SK-N-MC (cell line): ENCODE data around the gene GALNT7.

Experiments
- EZH2 ChIP-seq: fragments of 200-600 bp; sonication (generic); IDR thresholded peaks from one replicate; pipeline ENCODE4 v1.6.1; 2017; ENCODE audit warnings: antibody characterized with exemption
- POLR2AphosphoS5 ChIP-seq: IDR thresholded peaks from 2 replicates; pipeline ENCODE4 v1.6.1; 2012; ENCODE audit warnings: mild to moderate bottlenecking, low read depth, low read length, borderline replicate concordance

GRCh38 chr4:173281406-173282255 is 113.0 kb downstream of the GALNT7 start:
- no peak for TF ChIP-seq EZH2
- TF ChIP-seq POLR2AphosphoS5, result no peak
